Osteoblast (primary cell): ENCODE data around the gene C19orf85. TPM values are rescaled to one million over a fixed set of nuclear protein-coding genes. Genes with fewer than 3 reads are reported as not detected.

Experiments
- DNase-seq: peaks from one replicate; pipeline ENCODE4 v3.0.0; 2011; ENCODE audit warnings: low spot score, mixed read lengths; ENCODE audit not compliant: insufficient read length; ENCODE audit errors: missing footprints
- H2AFZ ChIP-seq: 2 replicates; pipeline ENCODE4 v1.6.0; 2011; ENCODE audit warnings: mild to moderate bottlenecking, low read length
- H3K27ac ChIP-seq: 2 replicates; pipeline ENCODE4 v1.5.1; 2011; ENCODE audit warnings: mild to moderate bottlenecking, low read depth, low read length, moderate library complexity
- H3K27me3 ChIP-seq: 2 replicates; pipeline ENCODE4 v1.6.0; 2012; ENCODE audit warnings: mild to moderate bottlenecking, control low read depth, inconsistent platforms, low read length, moderate library complexity; ENCODE audit not compliant: insufficient read depth
- H3K36me3 ChIP-seq: 2 replicates; pipeline ENCODE4 v1.5.1; 2011; ENCODE audit warnings: mild to moderate bottlenecking, low read length, control low read depth, moderate library complexity; ENCODE audit not compliant: insufficient read depth
- H3K4me1 ChIP-seq: 2 replicates; pipeline ENCODE4 v1.5.1; 2011; ENCODE audit warnings: mild to moderate bottlenecking, low read length, control low read depth, moderate library complexity; ENCODE audit not compliant: insufficient read depth
- H3K4me2 ChIP-seq: 2 replicates; pipeline ENCODE4 v1.6.0; 2011; ENCODE audit warnings: mild to moderate bottlenecking, low read length; ENCODE audit not compliant: insufficient read depth
- H3K4me3 ChIP-seq: fragments of 200-600 bp; sonication (generic); 3 replicates; pipeline ENCODE4 v1.5.1; 2012; ENCODE audit warnings: mild to moderate bottlenecking, low read length, inconsistent platforms; ENCODE audit not compliant: insufficient read depth
- H3K79me2 ChIP-seq: 2 replicates; pipeline ENCODE4 v1.6.0; 2012; ENCODE audit warnings: mild to moderate bottlenecking, low read length, control low read depth, inconsistent platforms; ENCODE audit not compliant: insufficient read depth
- H3K9me3 ChIP-seq: 2 replicates; pipeline ENCODE4 v1.5.1; 2011; ENCODE audit warnings: low read depth, low read length, control low read depth
- H4K20me1 ChIP-seq: 2 replicates; pipeline ENCODE4 v1.6.0; 2012; ENCODE audit warnings: mild to moderate bottlenecking, low read length, control low read depth; ENCODE audit not compliant: insufficient read depth
- CTCF ChIP-seq: IDR thresholded peaks from 2 replicates; pipeline ENCODE4 v1.5.1; 2011; ENCODE audit warnings: mild to moderate bottlenecking, low read depth, low read length, moderate library complexity; ENCODE audit errors: extremely low read depth
- total RNA-seq: library from RNA; depleted of rRNA; stranded (reverse); fragments of >200 nt; gene quantifications from 2 replicates; pipeline ENCODE4 v1.2.3, GENCODE V29; 2012

C19orf85 gene
- total RNA-seq, 1 donor = not detected

DNA sequence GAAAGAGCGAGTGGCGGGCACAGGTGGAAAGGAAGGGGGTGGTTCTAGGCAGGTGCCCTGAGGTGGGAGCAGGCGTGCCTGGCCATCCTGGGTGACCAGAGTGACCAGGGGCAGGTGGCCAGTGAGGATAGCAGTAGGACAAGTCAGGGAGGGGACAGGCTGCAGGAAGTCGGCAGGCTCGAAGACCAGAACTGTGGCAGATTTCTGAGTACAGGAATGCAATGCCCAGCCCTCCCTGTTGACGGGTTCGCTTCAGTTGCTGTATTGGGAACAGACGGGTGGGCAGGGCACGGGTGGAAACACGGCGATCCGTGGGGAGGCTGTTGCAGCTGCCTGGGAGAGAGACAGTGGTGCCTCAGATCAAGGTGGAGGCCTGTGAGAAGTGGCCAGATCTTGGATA, 13.8 kb upstream of the C19orf85 start:
- no peak for DNase-seq
- Histone ChIP-seq H3K36me3 (peaks cover 7% of the 10 kb centered on the region), H3K4me2 (no peak overlapping the region), H3K27ac (no peak overlapping the region), H2AFZ (no peak overlapping the region), H3K4me1 (peaks cover 21% of the 10 kb centered on the region), H3K27me3 (no peaks in the 10 kb centered on the region), H3K79me2 (peaks cover 28% of the 10 kb centered on the region), H3K9me3 (no peaks in the 10 kb centered on the region), H4K20me1 (no peaks in the 10 kb centered on the region), H3K4me3 (no peak overlapping the region)
- no peak for TF ChIP-seq CTCF

GRCh38 chr19:55477905-55478304, 13.4 kb upstream of the C19orf85 start:
- H3K4me3 ChIP-seq = peak overlapping the region; percentile 86
- H3K9me3 ChIP-seq = no peaks in the 10 kb centered on the region
- H3K4me2 ChIP-seq = peak overlapping the region; percentile 94
- no peaks in the 10 kb centered on the region for H3K27me3 ChIP-seq
- DNase-seq = no peak
- H3K27ac ChIP-seq = no peak overlapping the region
- no peak overlapping the region for H2AFZ ChIP-seq
- no peak for TF ChIP-seq CTCF
- H3K79me2 ChIP-seq = peaks cover 28% of the 10 kb centered on the region
- no peaks in the 10 kb centered on the region for H4K20me1 ChIP-seq
- peaks cover 7% of the 10 kb centered on the region for H3K36me3 ChIP-seq
- peaks cover 26% of the 10 kb centered on the region for H3K4me1 ChIP-seq

DNA sequence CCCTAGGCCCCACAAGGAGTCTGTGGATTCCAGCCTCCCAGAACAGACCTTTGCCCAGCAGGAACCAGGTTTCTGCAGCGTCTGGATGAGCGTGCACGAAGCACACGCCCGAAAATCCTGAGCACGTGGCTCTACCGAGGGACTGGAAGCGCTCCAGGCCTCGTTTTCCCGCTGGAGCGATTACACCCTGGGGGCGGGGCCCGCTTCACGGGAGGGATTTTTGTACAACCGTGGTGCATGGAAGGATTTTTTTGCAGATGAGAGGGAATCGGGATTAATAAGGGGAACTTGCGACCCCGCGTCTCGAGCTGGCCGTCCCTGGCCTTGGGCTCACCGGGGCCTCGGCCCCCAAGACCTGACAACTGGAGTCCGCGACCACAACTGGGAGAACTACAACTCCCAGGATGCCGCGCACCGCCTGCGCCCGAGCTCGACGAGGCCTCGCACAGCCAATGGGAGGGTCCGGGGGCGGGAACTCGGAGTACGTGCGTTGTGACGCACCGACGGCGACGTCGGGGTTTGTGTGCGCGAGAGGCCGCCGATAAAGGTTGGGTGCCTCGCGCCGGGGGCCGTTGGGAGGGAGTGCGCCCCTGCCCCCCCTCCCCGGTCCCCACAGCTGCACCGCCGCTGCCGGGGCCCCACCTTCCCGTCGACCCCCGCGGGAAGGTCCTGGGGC, 11.7 kb upstream of the C19orf85 start, which contains the start of gene ZNF628:
Gene ZNF628, plus strand, starts transcription at position 518 of the 676 bp plus-strand sequence. CDS start 3,294 bp downstream, outside the sequence.
- Histone ChIP-seq H3K36me3 (no peaks in the 10 kb centered on the region), H3K27me3 (no peaks in the 10 kb centered on the region), H3K9me3 (no peaks in the 10 kb centered on the region), H3K4me1 (peaks cover 32% of the 10 kb centered on the region), H3K4me2 (peak within 1 kb of the TSS; percentile 94), H3K27ac (peak within 1 kb of the TSS; percentile 85), H2AFZ (peak within 1 kb of the TSS; percentile 97), H3K79me2 (peaks cover 24% of the 10 kb centered on the region), H4K20me1 (no peaks in the 10 kb centered on the region), H3K4me3 (peak within 1 kb of the TSS; percentile 86)
- no peak for TF ChIP-seq CTCF
- peak; percentile 100 for DNase-seq
